HG03108 (cell line): ENCODE measurements around the gene FAM168A.

Experiments
- ATAC-seq: cut with Tn5 transposase; IDR thresholded peaks from one replicate; pipeline ENCODE4 v1.9.1; 2021; ENCODE audit warnings: moderate library complexity; ENCODE audit not compliant: unreplicated experiment

Gene FAM168A

GRCh38 chr11:73559743-73560142 lies 38.2 kb downstream of the FAM168A start:
- ATAC-seq = no peak

GRCh38 chr11:73556966-73557365 lies 40.9 kb downstream of the FAM168A start:
- ATAC-seq = no peak

GRCh38 chr11:73555615-73556014 lies 42.3 kb downstream of the FAM168A start:
- no peak for ATAC-seq

- no peak for ATAC-seq
These were observed 43.1 kb downstream of the FAM168A start for GRCh38 chr11:73554671-73555320.

- no peak for ATAC-seq
These were observed 44.6 kb downstream of the FAM168A start for GRCh38 chr11:73553266-73553665.

- ATAC-seq = no peak
These were observed 46.2 kb downstream of the FAM168A start for GRCh38 chr11:73551677-73552076.

- ATAC-seq = no peak
These were observed 48.5 kb downstream of the FAM168A start for GRCh38 chr11:73549376-73549775.

- no peak for ATAC-seq
These were observed 50.0 kb downstream of the FAM168A start for GRCh38 chr11:73547706-73548595.

- ATAC-seq = no peak
These were observed 55.7 kb downstream of the FAM168A start for GRCh38 chr11:73542175-73542574.

- ATAC-seq = no peak
These were observed 58.3 kb downstream of the FAM168A start for GRCh38 chr11:73539506-73540084.

GRCh38 chr11:73538381-73538872 lies 59.5 kb downstream of the FAM168A start:
- peak; percentile 45 for ATAC-seq

GRCh38 chr11:73537969-73538368 lies 59.9 kb downstream of the FAM168A start:
- no peak for ATAC-seq

- no peak for ATAC-seq
These were observed 61.0 kb downstream of the FAM168A start for GRCh38 chr11:73536961-73537360.

GRCh38 chr11:73532310-73532709 lies 65.6 kb downstream of the FAM168A start:
- no peak for ATAC-seq

GRCh38 chr11:73531386-73531785 lies 66.5 kb downstream of the FAM168A start:
- ATAC-seq = no peak

GRCh38 chr11:73530109-73530508 lies 67.8 kb downstream of the FAM168A start:
- ATAC-seq = no peak

GRCh38 chr11:73529204-73529530 lies 68.7 kb downstream of the FAM168A start:
- no peak for ATAC-seq

GRCh38 chr11:73528483-73529203 lies 69.3 kb downstream of the FAM168A start:
- ATAC-seq = no peak

GRCh38 chr11:73528013-73528412 lies 69.9 kb downstream of the FAM168A start:
- ATAC-seq = no peak

GRCh38 chr11:73525611-73526010 lies 72.3 kb downstream of the FAM168A start:
- ATAC-seq = no peak

GRCh38 chr11:73524774-73525173 lies 73.1 kb downstream of the FAM168A start:
- ATAC-seq = no peak
